HG03439 (cell line): ENCODE measurements around the gene ATP9B.
"Not testable (repeated sequence)": the region's sequence is repeated elsewhere in the genome, so short reads cannot be mapped to it uniquely, and the experiment has no call there.

Source experiments
- ATAC-seq: cut with Tn5 transposase; IDR thresholded peaks from one replicate; pipeline ENCODE4 v1.9.1; 2021; ENCODE audit warnings: mild to moderate bottlenecking, moderate library complexity; ENCODE audit not compliant: unreplicated experiment

ATP9B gene

GRCh38 chr18:79129120-79129519 lies 59.9 kb downstream of the ATP9B start:
- ATAC-seq = no peak

GRCh38 chr18:79133724-79134123 lies 64.5 kb downstream of the ATP9B start:
- no peak for ATAC-seq

- no peak for ATAC-seq
Measured at GRCh38 chr18:79135924-79136323, 66.7 kb downstream of the ATP9B start.

- ATAC-seq = no peak
Measured at GRCh38 chr18:79136742-79137141, 67.5 kb downstream of the ATP9B start.

- ATAC-seq = no peak
Measured at GRCh38 chr18:79139206-79139605, 70.0 kb downstream of the ATP9B start.

GRCh38 chr18:79147014-79147413 lies 77.8 kb downstream of the ATP9B start:
- ATAC-seq = no peak

GRCh38 chr18:79151191-79151590 lies 82.0 kb downstream of the ATP9B start:
- ATAC-seq = no peak

- peak; percentile 3 for ATAC-seq
Measured at GRCh38 chr18:79156327-79156726, 87.1 kb downstream of the ATP9B start.

GRCh38 chr18:79164706-79165105 lies 95.5 kb downstream of the ATP9B start:
- ATAC-seq = no peak

- no peak for ATAC-seq
Measured at GRCh38 chr18:79166702-79167101, 97.5 kb downstream of the ATP9B start.

- no peak for ATAC-seq
Measured at GRCh38 chr18:79167526-79168190, 98.5 kb downstream of the ATP9B start.

- ATAC-seq = no peak
Measured at GRCh38 chr18:79169958-79170555, 100.9 kb downstream of the ATP9B start.

- ATAC-seq = not testable (repeated sequence)
Measured at GRCh38 chr18:79172331-79172730, 103.1 kb downstream of the ATP9B start.

- ATAC-seq = no peak
Measured at GRCh38 chr18:79173742-79174141, 104.5 kb downstream of the ATP9B start.

GRCh38 chr18:79178113-79178531 lies 108.9 kb downstream of the ATP9B start:
- ATAC-seq = no peak

- ATAC-seq = no peak
Measured at GRCh38 chr18:79182047-79182713, 113.0 kb downstream of the ATP9B start.

- ATAC-seq = no peak
Measured at GRCh38 chr18:79185648-79186047, 116.5 kb downstream of the ATP9B start.

- ATAC-seq = peak; percentile 65
Measured at GRCh38 chr18:79186649-79187048, 117.5 kb downstream of the ATP9B start.

- ATAC-seq = no peak
Measured at GRCh38 chr18:79187532-79188277, 118.5 kb downstream of the ATP9B start.

- ATAC-seq = no peak
Measured at GRCh38 chr18:79191418-79191817, 122.2 kb downstream of the ATP9B start.

GRCh38 chr18:79191956-79192355 lies 122.8 kb downstream of the ATP9B start:
- ATAC-seq = no peak

- ATAC-seq = no peak
Measured at GRCh38 chr18:79193826-79194225, 124.6 kb downstream of the ATP9B start.
